NCI-H2029 (cell line): ENCODE results near the gene H6PD.
"Not testable (repeated sequence)": the region's sequence is repeated elsewhere in the genome, so short reads cannot be mapped to it uniquely, and the experiment has no call there.

ENCODE experiments used
- DNase-seq: peaks from one replicate; lab custom pipeline; 2025; lab: John Stamatoyannopoulos, UW

The H6PD gene

GRCh38 chr1:9299571-9300541 lies 65.3 kb downstream of the H6PD start:
- DNase-seq, result not testable (repeated sequence)

- no peak for DNase-seq
Observed at GRCh38 chr1:9300573-9300972, 66.0 kb downstream of the H6PD start.

- DNase-seq, result peak; percentile 52
Observed at GRCh38 chr1:9302745-9303524, 68.4 kb downstream of the H6PD start.

GRCh38 chr1:9303916-9304315 lies 69.3 kb downstream of the H6PD start:
- no peak for DNase-seq

- no peak for DNase-seq
Observed at GRCh38 chr1:9305216-9305615, 70.6 kb downstream of the H6PD start.

- no peak for DNase-seq
Observed at GRCh38 chr1:9306006-9306405, 71.4 kb downstream of the H6PD start.

- DNase-seq, result no peak
Observed at GRCh38 chr1:9307303-9307702, 72.7 kb downstream of the H6PD start.

- no peak for DNase-seq
Observed at GRCh38 chr1:9308236-9308785, 73.7 kb downstream of the H6PD start.

- no peak for DNase-seq
Observed at GRCh38 chr1:9309080-9309479, 74.5 kb downstream of the H6PD start.

- DNase-seq, result no peak
Observed at GRCh38 chr1:9309991-9310390, 75.4 kb downstream of the H6PD start.

- no peak for DNase-seq
Observed at GRCh38 chr1:9311029-9311428, 76.5 kb downstream of the H6PD start.

- no peak for DNase-seq
Observed at GRCh38 chr1:9311479-9311878, 76.9 kb downstream of the H6PD start.

GRCh38 chr1:9312168-9312720 lies 77.7 kb downstream of the H6PD start:
- no peak for DNase-seq

- no peak for DNase-seq
Observed at GRCh38 chr1:9313576-9313975, 79.0 kb downstream of the H6PD start.

- no peak for DNase-seq
Observed at GRCh38 chr1:9314111-9314510, 79.5 kb downstream of the H6PD start.

- no peak for DNase-seq
Observed at GRCh38 chr1:9314711-9315379, 80.3 kb downstream of the H6PD start.

GRCh38 chr1:9315411-9316079 lies 81.0 kb downstream of the H6PD start:
- DNase-seq, result no peak

GRCh38 chr1:9316080-9316444 lies 81.5 kb downstream of the H6PD start:
- no peak for DNase-seq

- DNase-seq, result no peak
Observed at GRCh38 chr1:9316512-9316911, 81.9 kb downstream of the H6PD start.

- no peak for DNase-seq
Observed at GRCh38 chr1:9317072-9317471, 82.5 kb downstream of the H6PD start.
